IMR-90 (cell line): Measurements from ENCODE around the gene POU4F1. TPM values are rescaled to one million over a fixed set of nuclear protein-coding genes. Genes with fewer than 3 reads are reported as not detected.

Source experiments
- ATAC-seq: fragments of 200-7000 bp; cut with Tn5 transposase; 2 replicates; pipeline ENCODE4 v1.9.1; 2020; ENCODE audit warnings: low read depth, mild to moderate bottlenecking, moderate library complexity
- BruUV-seq: library from RNA; stranded (reverse); fragments of 400-500 nt; replicated peaks from 2 replicates; lab custom pipeline; 2021; lab: Mats Ljungman, UMichigan
- CTCF ChIA-PET: fragments of 300-600 bp; formaldehyde crosslinking; extraction: SDS; loops from one replicate; lab custom pipeline; 2021; ENCODE audit warnings: antibody characterized with exemption; lab: Yijun Ruan, JAX
- POLR2A ChIA-PET: fragments of 300-600 bp; sonication (Branson Sonifier 250); formaldehyde crosslinking; loops from one replicate; lab custom pipeline; 2022; ENCODE audit warnings: antibody characterized with exemption; ENCODE audit not compliant: unreplicated experiment; lab: Charles Lee
- DNase-seq: peaks from one replicate; pipeline ENCODE4 v3.0.0; 2013
- H2AFZ ChIP-seq: replicated peaks from 2 replicates; pipeline ENCODE3; 2013; ENCODE audit warnings: low read length, mild to moderate bottlenecking; ENCODE audit not compliant: poor library complexity
- H2AK5ac ChIP-seq: 2 replicates; pipeline ENCODE4 v1.6.1; 2013; ENCODE audit warnings: low read depth, low read length, inconsistent platforms
- H2AK9ac ChIP-seq: replicated peaks from 2 replicates; pipeline ENCODE3; 2013; ENCODE audit warnings: mild to moderate bottlenecking, low read depth, low read length, moderate library complexity; ENCODE audit not compliant: poor library complexity
- H2BK120ac ChIP-seq: 2 replicates; pipeline ENCODE4 v1.6.1; 2013; ENCODE audit warnings: low read depth, low read length, inconsistent platforms
- H2BK15ac ChIP-seq: 3 replicates; pipeline ENCODE4 v1.6.1; 2013; ENCODE audit warnings: low read depth, low read length, inconsistent platforms
- H2BK20ac ChIP-seq: 2 replicates; pipeline ENCODE4 v1.6.1; 2013; ENCODE audit warnings: low read depth, mild to moderate bottlenecking, inconsistent platforms, low read length, moderate library complexity
- H2BK5ac ChIP-seq: 2 replicates; pipeline ENCODE4 v1.6.1; 2013; ENCODE audit warnings: mild to moderate bottlenecking, low read depth, low read length, inconsistent platforms; ENCODE audit not compliant: poor library complexity, severe bottlenecking
- H3K14ac ChIP-seq: replicated peaks from 2 replicates; pipeline ENCODE4 v1.6.1; 2013; ENCODE audit warnings: low read depth, low read length, inconsistent platforms
- H3K18ac ChIP-seq: 2 replicates; pipeline ENCODE4 v1.6.1; 2013; ENCODE audit warnings: low read depth, low read length, control low read depth
- H3K23ac ChIP-seq: 2 replicates; pipeline ENCODE4 v1.6.1; 2013; ENCODE audit warnings: low read depth, low read length, inconsistent platforms
- H3K27ac ChIP-seq: 2 replicates; pipeline ENCODE4 v1.5.1; 2013; ENCODE audit warnings: mild to moderate bottlenecking, control low read depth, low read length; ENCODE audit not compliant: insufficient read depth
- H3K27me3 ChIP-seq: 2 replicates; pipeline ENCODE4 v1.6.1; 2013; ENCODE audit warnings: low read length; ENCODE audit not compliant: control insufficient read depth, insufficient read depth
- H3K36me3 ChIP-seq: 2 replicates; pipeline ENCODE4 v1.6.1; 2013; ENCODE audit warnings: low read length, mixed read lengths; ENCODE audit not compliant: control insufficient read depth, insufficient read depth
- H3K4ac ChIP-seq: 2 replicates; pipeline ENCODE4 v1.6.1; 2013; ENCODE audit warnings: low read depth, low read length, inconsistent platforms
- H3K4me1 ChIP-seq: 2 replicates; pipeline ENCODE4 v1.6.1; 2013; ENCODE audit warnings: low read length, mixed read lengths; ENCODE audit not compliant: control insufficient read depth, insufficient read depth
- H3K4me2 ChIP-seq: 2 replicates; pipeline ENCODE4 v1.6.1; 2013; ENCODE audit warnings: low read depth, mild to moderate bottlenecking, control low read depth, low read length, moderate library complexity
- H3K4me3 ChIP-seq: 2 replicates; pipeline ENCODE4 v1.5.1; 2013; ENCODE audit warnings: low read depth, mild to moderate bottlenecking, control low read depth, low read length, moderate library complexity; ENCODE audit not compliant: insufficient read depth
- H3K56ac ChIP-seq: 2 replicates; pipeline ENCODE4 v1.6.1; 2013; ENCODE audit warnings: low read length, inconsistent platforms; ENCODE audit not compliant: insufficient read depth; ENCODE audit errors: extremely low read depth
- H3K79me1 ChIP-seq, 2 experiments: 2 replicates each; pipeline ENCODE4 v1.6.1; 2013; ENCODE audit warnings: low read length in 2 of 2, inconsistent platforms in 1 of 2, low read depth in 1 of 2
- H3K9ac ChIP-seq: 2 replicates; pipeline ENCODE4 v1.6.1; 2013; ENCODE audit warnings: low read depth, low read length, control low read depth
- H3K9me1 ChIP-seq: 2 replicates; pipeline ENCODE4 v1.6.1; 2013; ENCODE audit warnings: low read length, inconsistent platforms; ENCODE audit not compliant: insufficient read depth
- H3K9me3 ChIP-seq: 2 replicates; pipeline ENCODE4 v1.6.1; 2013; ENCODE audit warnings: low read length; ENCODE audit not compliant: control insufficient read depth, insufficient read depth
- H4K20me1 ChIP-seq: 2 replicates; pipeline ENCODE4 v1.6.1; 2013; ENCODE audit warnings: low read length, inconsistent platforms; ENCODE audit not compliant: insufficient read depth
- H4K5ac ChIP-seq: 2 replicates; pipeline ENCODE4 v1.6.1; 2013; ENCODE audit warnings: mild to moderate bottlenecking, low read depth, low read length, control low read depth
- H4K8ac ChIP-seq, 2 experiments: 2 replicates each; pipeline ENCODE4 v1.6.1; 2013; ENCODE audit warnings: low read depth in 2 of 2, low read length in 2 of 2, control low read depth in 1 of 2, inconsistent platforms in 1 of 2
- H4K91ac ChIP-seq: 2 replicates; pipeline ENCODE4 v1.6.1; 2013; ENCODE audit warnings: low read depth, low read length, inconsistent platforms; ENCODE audit not compliant: insufficient read depth
- BHLHE40 ChIP-seq: fragments of 150-350 bp; IDR thresholded peaks from 2 replicates; pipeline ENCODE4 v1.6.1; 2016; ENCODE audit warnings: mild to moderate bottlenecking, low read depth, low read length
- CEBPB ChIP-seq: IDR thresholded peaks from 2 replicates; pipeline ENCODE4 v1.6.1; 2012; ENCODE audit warnings: low read depth, low read length, improper control_type of control experiment
- CHD1 ChIP-seq: IDR thresholded peaks from 2 replicates; pipeline ENCODE4 v1.6.1; 2012; ENCODE audit warnings: low read depth, low read length, improper control_type of control experiment
- FOS ChIP-seq: fragments of 150-350 bp; IDR thresholded peaks from 2 replicates; pipeline ENCODE4 v1.6.1; 2016; ENCODE audit warnings: low read depth, low read length
- MAFK ChIP-seq: IDR thresholded peaks from 2 replicates; pipeline ENCODE4 v1.6.1; 2012; ENCODE audit warnings: low read depth, low read length, improper control_type of control experiment
- NFE2L2 ChIP-seq: fragments of 150-350 bp; IDR thresholded peaks from 2 replicates; pipeline ENCODE4 v1.6.1; 2016; ENCODE audit warnings: low read depth, mild to moderate bottlenecking, low read length
- POLR2A ChIP-seq: IDR thresholded peaks from 2 replicates; pipeline ENCODE4 v1.6.1; 2012; ENCODE audit warnings: mild to moderate bottlenecking, low read depth, low read length
- RAD21 ChIP-seq: IDR thresholded peaks from 2 replicates; pipeline ENCODE4 v1.6.1; 2012; ENCODE audit warnings: low read length, improper control_type of control experiment
- RCOR1 ChIP-seq: IDR thresholded peaks from 2 replicates; pipeline ENCODE4 v1.6.1; 2012; ENCODE audit warnings: mild to moderate bottlenecking, low read length, improper control_type of control experiment; ENCODE audit not compliant: insufficient replicate concordance
- SMC3 ChIP-seq: fragments of 150-350 bp; IDR thresholded peaks from 2 replicates; pipeline ENCODE4 v1.6.1; 2016; ENCODE audit warnings: low read depth, mild to moderate bottlenecking, antibody characterized with exemption, low read length, moderate library complexity
- USF2 ChIP-seq: fragments of 150-350 bp; IDR thresholded peaks from 2 replicates; pipeline ENCODE4 v1.6.1; 2017; ENCODE audit warnings: mild to moderate bottlenecking, antibody characterized with exemption, low read length, low read depth
- WGBS, 2 experiments: methylation state at CpG; one replicate each; pipeline versions ENCODE4 v1.1.5 to v1.1.7; 2013; ENCODE audit warnings: missing lambda C conversion rate in 2 of 2; ENCODE audit not compliant: insufficient read length in 1 of 2; ENCODE audit errors: extremely low coverage in 2 of 2; 5-methylcytosine and 5-hydroxymethylcytosine counted together
- dilution Hi-C: fragments of 300-500 bp; cut with HindIII; formaldehyde crosslinking; loops from one replicate; pipeline ENCODE4 v1.14.3; 2018; ENCODE audit warnings: low sequenced_read_pairs; ENCODE audit not compliant: unreplicated experiment
- in situ Hi-C: fragments of 300-500 bp; cut with MboI; formaldehyde crosslinking; loops from 3 replicates; pipeline ENCODE4 v1.14.3; 2019; ENCODE audit warnings: low sequenced_read_pairs, inconsistent platforms, mixed read lengths
- intact Hi-C: fragments of 100-400 bp; cut with micrococcal nuclease; formaldehyde crosslinking; loops from 2 replicates; pipeline ENCODE4 v1.10.0; 2022
- polyA plus RNA-seq, 3 experiments: library from polyadenylated mRNA; depleted of rRNA; stranded (reverse); fragments of >200 nt; gene quantifications; 2 replicates each; pipeline ENCODE4 v1.2.3, GENCODE V29; 2012; ENCODE audit warnings: low replicate concordance in 1 of 3
- total RNA-seq: library from RNA; depleted of rRNA; stranded (reverse); fragments of >200 nt; gene quantifications from 2 replicates; pipeline ENCODE4 v1.2.3, GENCODE V29; 2012

POU4F1 gene
- total and polyA plus RNA-seq, 2 of the 4 experiments (the other 2 are of a cell fraction): 0.02 TPM; not detected in 1

- no peak for ATAC-seq
- no peaks in the 10 kb centered on the region for H3K4me1 ChIP-seq
- no peaks in the 10 kb centered on the region for H3K9me3 ChIP-seq
- H3K79me1 ChIP-seq: peaks cover 0 to 2% of the 10 kb centered on the region in 2 experiments; a peak in 2 of 4 replicates
- H3K9ac ChIP-seq: no peak overlapping the region
- TF ChIP-seq FOS (no peak), NFE2L2 (no peak), RCOR1 (no peak), CHD1 (no peak), SMC3 (no peak), CEBPB (no peak), USF2 (no peak), RAD21 (no peak), POLR2A (no peak), MAFK (no peak), BHLHE40 (no peak)
- H3K18ac ChIP-seq: no peak overlapping the region
- H4K20me1 ChIP-seq: no peaks in the 10 kb centered on the region
- no CpG with 5 or more reads among the region's 1 CpG for WGBS, 2 experiments
- no TSS peak for BruUV-seq
- intact Hi-C loops: no loop called here
- H3K4ac ChIP-seq: no peak overlapping the region
- in situ Hi-C loops: no loop called here
- no peak overlapping the region for H3K4me3 ChIP-seq
- H4K5ac ChIP-seq: no peak overlapping the region
- H2BK5ac ChIP-seq: no peak overlapping the region
- no peak overlapping the region for H2AFZ ChIP-seq
- no peak overlapping the region for H3K4me2 ChIP-seq
- no peak overlapping the region for H2BK20ac ChIP-seq
- no peak overlapping the region for H3K27ac ChIP-seq
- peaks cover 6% of the 10 kb centered on the region for H3K36me3 ChIP-seq
- H3K27me3 ChIP-seq: no peaks in the 10 kb centered on the region
- no peak overlapping the region for H3K56ac ChIP-seq
- ChIA-PET CTCF (no interaction called here), POLR2A (no interaction called here)
- no peak overlapping the region for H2AK5ac ChIP-seq
- no peak overlapping the region for H2BK120ac ChIP-seq
- H4K91ac ChIP-seq: no peak overlapping the region
- no peak overlapping the region for H3K23ac ChIP-seq
- H3K14ac ChIP-seq: no peak overlapping the region
- no peak for DNase-seq
- dilution Hi-C loops: no loop called here
- no peak overlapping the region for H2AK9ac ChIP-seq
- no peak overlapping the region for H4K8ac ChIP-seq
- no peak overlapping the region for H2BK15ac ChIP-seq
- H3K9me1 ChIP-seq: no peaks in the 10 kb centered on the region
These were observed 27.2 kb upstream of the POU4F1 start for GRCh38 chr13:78630511-78630910.
